Measurements from ENCODE around the gene ANKRD50.

Gene ANKRD50

GRCh38 chr4:124710015-124710741 is 2.4 kb downstream of the ANKRD50 start:
- DNase-seq: no peak

- DNase-seq: no peak
Observed at GRCh38 chr4:124708517-124709300, 3.8 kb downstream of the ANKRD50 start.

GRCh38 chr4:124705393-124705792 is 7.1 kb downstream of the ANKRD50 start:
- DNase-seq: no peak

- no peak for DNase-seq
Observed at GRCh38 chr4:124703154-124703553, 9.4 kb downstream of the ANKRD50 start.

- no peak for DNase-seq
Observed at GRCh38 chr4:124697441-124697840, 15.1 kb downstream of the ANKRD50 start.

GRCh38 chr4:124696182-124696581 is 16.4 kb downstream of the ANKRD50 start:
- DNase-seq: no peak

- no peak for DNase-seq
Observed at GRCh38 chr4:124694946-124695598, 17.5 kb downstream of the ANKRD50 start.

- DNase-seq: no peak
Observed at GRCh38 chr4:124694306-124694705, 18.2 kb downstream of the ANKRD50 start.

- DNase-seq: no peak
Observed at GRCh38 chr4:124691801-124692200, 20.7 kb downstream of the ANKRD50 start.

GRCh38 chr4:124686279-124686678 is 26.3 kb downstream of the ANKRD50 start:
- no peak for DNase-seq

- no peak for DNase-seq
Observed at GRCh38 chr4:124685851-124686250, 26.7 kb downstream of the ANKRD50 start.

- no peak for DNase-seq
Observed at GRCh38 chr4:124684301-124684700, 28.2 kb downstream of the ANKRD50 start.

GRCh38 chr4:124682384-124682783 is 30.1 kb downstream of the ANKRD50 start:
- no peak for DNase-seq

- DNase-seq: no peak
Observed at GRCh38 chr4:124666496-124666895, 46.0 kb downstream of the ANKRD50 start.

GRCh38 chr4:124658795-124659194 is 53.7 kb downstream of the ANKRD50 start:
- DNase-seq: no peak

GRCh38 chr4:124650614-124651013 is 61.9 kb downstream of the ANKRD50 start:
- DNase-seq: no peak

GRCh38 chr4:124647599-124647998 is 64.9 kb downstream of the ANKRD50 start:
- no peak for DNase-seq

GRCh38 chr4:124644621-124645020 is 67.9 kb downstream of the ANKRD50 start:
- no peak for DNase-seq

- DNase-seq: no peak
Observed at GRCh38 chr4:124642846-124643245, 69.7 kb downstream of the ANKRD50 start.

- peak in 1 of 2 donors; percentile 36 for DNase-seq
Observed at GRCh38 chr4:124641715-124642381, 70.7 kb downstream of the ANKRD50 start.

GRCh38 chr4:124640022-124640730 is 72.4 kb downstream of the ANKRD50 start:
- no peak for DNase-seq

GRCh38 chr4:124637321-124637720 is 75.2 kb downstream of the ANKRD50 start:
- DNase-seq: no peak

GRCh38 chr4:124636788-124637187 is 75.7 kb downstream of the ANKRD50 start:
- DNase-seq: no peak
